Astrocyte (in vitro differentiated cells and primary cell): ENCODE results near the gene P4HA1. TPM values are rescaled to one million over a fixed set of nuclear protein-coding genes. Genes with fewer than 3 reads are reported as not detected.

Source experiments
- DNase-seq: peaks from one replicate; pipeline ENCODE4 v3.0.0-alpha.2; 2010; ENCODE audit warnings: low read depth
- FAIRE-seq: peaks from 2 replicates; lab custom pipeline; 2011; peaks lifted over from hg19 to GRCh38; lab: Jason Lieb, UNC
- H2AFZ ChIP-seq: 2 replicates; pipeline ENCODE4 v1.6.0; 2012; ENCODE audit warnings: low read depth, low read length, inconsistent platforms
- H3K27ac ChIP-seq: 2 replicates; pipeline ENCODE4 v1.5.1; 2011; ENCODE audit warnings: low read depth, low read length, inconsistent platforms
- H3K27me3 ChIP-seq: 2 replicates; pipeline ENCODE4 v1.6.0; 2011; ENCODE audit warnings: low read length, inconsistent platforms; ENCODE audit not compliant: insufficient read depth
- H3K36me3 ChIP-seq: 2 replicates; pipeline ENCODE4 v1.5.1; 2011; ENCODE audit warnings: low read length, inconsistent platforms; ENCODE audit not compliant: insufficient read depth
- H3K4me1 ChIP-seq: 2 replicates; pipeline ENCODE4 v1.5.1; 2011; ENCODE audit warnings: low read length, inconsistent platforms; ENCODE audit not compliant: insufficient read depth
- H3K4me2 ChIP-seq: 2 replicates; pipeline ENCODE4 v1.6.0; 2012; ENCODE audit warnings: low read length, inconsistent platforms
- H3K4me3 ChIP-seq: 2 replicates; pipeline ENCODE4 v1.5.1; 2011; ENCODE audit warnings: low read depth, mild to moderate bottlenecking, low read length, inconsistent platforms; ENCODE audit not compliant: insufficient read depth
- H3K79me2 ChIP-seq: 2 replicates; pipeline ENCODE4 v1.6.0; 2012; ENCODE audit warnings: mild to moderate bottlenecking, low read length, inconsistent platforms; ENCODE audit not compliant: insufficient read depth
- H3K9ac ChIP-seq: 2 replicates; pipeline ENCODE4 v1.6.0; 2012; ENCODE audit warnings: mild to moderate bottlenecking, low read length, inconsistent platforms
- H3K9me3 ChIP-seq: 2 replicates; pipeline ENCODE4 v1.5.1; 2012; ENCODE audit warnings: low read depth, mild to moderate bottlenecking, low read length, inconsistent platforms; ENCODE audit not compliant: insufficient read depth
- H4K20me1 ChIP-seq: 2 replicates; pipeline ENCODE4 v1.6.0; 2012; ENCODE audit warnings: low read length, inconsistent platforms; ENCODE audit not compliant: insufficient read depth
- H3K27ac Mint-ChIP-seq: one replicate; pipeline ENCODE4 v1.8.0; 2021; ENCODE audit warnings: mild to moderate bottlenecking, mixed read lengths; ENCODE audit not compliant: unreplicated experiment
- H3K27me3 Mint-ChIP-seq: one replicate; pipeline ENCODE4 v1.8.0; 2021; ENCODE audit warnings: low read depth, mixed read lengths; ENCODE audit not compliant: unreplicated experiment
- H3K36me3 Mint-ChIP-seq: one replicate; pipeline ENCODE4 v1.8.0; 2021; ENCODE audit warnings: low read depth, mixed read lengths; ENCODE audit not compliant: unreplicated experiment
- H3K4me1 Mint-ChIP-seq: one replicate; pipeline ENCODE4 v1.8.0; 2021; ENCODE audit warnings: low read depth, mixed read lengths; ENCODE audit not compliant: unreplicated experiment
- H3K4me3 Mint-ChIP-seq: one replicate; pipeline ENCODE4 v1.8.0; 2021; ENCODE audit warnings: mild to moderate bottlenecking, moderate library complexity, mixed read lengths; ENCODE audit not compliant: unreplicated experiment
- H3K9me3 Mint-ChIP-seq: one replicate; pipeline ENCODE4 v1.8.0; 2021; ENCODE audit warnings: mild to moderate bottlenecking, mixed read lengths; ENCODE audit not compliant: unreplicated experiment
- EZH2 ChIP-seq: IDR thresholded peaks from 2 replicates; pipeline ENCODE4 v1.6.1; 2012; ENCODE audit warnings: mild to moderate bottlenecking, low read length, inconsistent platforms; ENCODE audit not compliant: insufficient read depth
- total RNA-seq: library from RNA; stranded (reverse); gene quantifications from 2 replicates; pipeline ENCODE4 v1.2.1, GENCODE V29; 2021
- TF ChIP-seq, protein P1 (sequence below): IDR thresholded peaks from 2 replicates; pipeline ENCODE4 v1.5.1; 2011; ENCODE audit warnings: low read depth, mild to moderate bottlenecking, inconsistent platforms, low read length, moderate library complexity; ENCODE audit not compliant: insufficient read depth

P4HA1 gene
- total RNA-seq, 1 donor from 2014 or later, result 244 TPM

DNA sequence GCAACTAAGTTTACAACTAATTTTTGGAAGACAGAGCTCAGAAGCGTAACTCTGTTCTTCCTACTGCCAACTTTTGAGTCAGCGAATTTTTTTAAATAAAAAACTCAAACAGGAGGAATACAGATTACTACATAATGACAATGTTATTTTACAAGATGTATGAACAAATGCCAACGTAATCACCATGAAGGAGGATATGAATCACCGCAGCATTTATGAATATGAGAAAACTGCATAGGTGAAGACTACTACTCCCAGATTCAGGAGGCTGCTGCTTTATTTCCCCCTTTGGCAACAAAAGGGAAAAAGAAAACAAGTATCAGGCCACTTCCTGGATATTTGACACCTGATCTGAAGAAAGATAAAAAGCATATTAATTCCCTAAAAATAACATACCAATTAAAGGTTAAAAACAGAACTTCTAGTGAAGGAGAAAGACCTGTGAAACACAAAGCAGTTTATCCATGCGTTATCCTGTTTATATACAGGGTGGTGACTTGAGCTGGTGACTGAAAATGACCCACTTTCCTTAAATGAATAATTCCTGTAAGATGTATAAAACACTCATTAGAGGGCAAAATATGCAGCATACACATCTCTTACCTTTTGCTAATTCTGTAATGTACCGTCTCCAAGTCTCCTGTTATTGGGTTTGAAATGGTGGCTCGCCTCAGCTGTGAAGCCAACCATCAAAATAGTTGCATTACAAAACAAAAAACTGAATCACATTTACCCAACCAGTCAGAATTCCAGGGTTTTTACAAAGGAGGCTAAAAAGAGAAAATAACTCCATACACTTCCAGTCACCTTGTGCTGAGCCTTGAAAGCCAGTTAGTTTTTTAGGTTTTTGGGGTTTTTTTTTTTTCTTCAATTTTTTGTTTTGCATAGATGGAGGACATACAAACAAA is 52.0 kb downstream of the P4HA1 start:
- H3K4me3 ChIP-seq, result no peak overlapping the region
- Mint-ChIP-seq H3K27ac (no peak overlapping the region), H3K4me1 (peaks cover 10% of the 10 kb centered on the region), H3K36me3 (peaks cover 10% of the 10 kb centered on the region), H3K9me3 (no peaks in the 10 kb centered on the region), H3K27me3 (no peaks in the 10 kb centered on the region), H3K4me3 (no peak overlapping the region)
- peak overlapping the region; percentile 41 for H3K9ac ChIP-seq
- H3K27me3 ChIP-seq, result no peaks in the 10 kb centered on the region
- peak; percentile 91 for DNase-seq
- peaks cover 21% of the 10 kb centered on the region for H3K4me1 ChIP-seq
- TF ChIP-seq, protein P1, sequence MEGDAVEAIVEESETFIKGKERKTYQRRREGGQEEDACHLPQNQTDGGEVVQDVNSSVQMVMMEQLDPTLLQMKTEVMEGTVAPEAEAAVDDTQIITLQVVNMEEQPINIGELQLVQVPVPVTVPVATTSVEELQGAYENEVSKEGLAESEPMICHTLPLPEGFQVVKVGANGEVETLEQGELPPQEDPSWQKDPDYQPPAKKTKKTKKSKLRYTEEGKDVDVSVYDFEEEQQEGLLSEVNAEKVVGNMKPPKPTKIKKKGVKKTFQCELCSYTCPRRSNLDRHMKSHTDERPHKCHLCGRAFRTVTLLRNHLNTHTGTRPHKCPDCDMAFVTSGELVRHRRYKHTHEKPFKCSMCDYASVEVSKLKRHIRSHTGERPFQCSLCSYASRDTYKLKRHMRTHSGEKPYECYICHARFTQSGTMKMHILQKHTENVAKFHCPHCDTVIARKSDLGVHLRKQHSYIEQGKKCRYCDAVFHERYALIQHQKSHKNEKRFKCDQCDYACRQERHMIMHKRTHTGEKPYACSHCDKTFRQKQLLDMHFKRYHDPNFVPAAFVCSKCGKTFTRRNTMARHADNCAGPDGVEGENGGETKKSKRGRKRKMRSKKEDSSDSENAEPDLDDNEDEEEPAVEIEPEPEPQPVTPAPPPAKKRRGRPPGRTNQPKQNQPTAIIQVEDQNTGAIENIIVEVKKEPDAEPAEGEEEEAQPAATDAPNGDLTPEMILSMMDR, result no peak
- TF ChIP-seq EZH2, result no peak
- H3K79me2 ChIP-seq, result no peaks in the 10 kb centered on the region
- no peaks in the 10 kb centered on the region for H4K20me1 ChIP-seq
- FAIRE-seq, result peak; percentile 9
- H2AFZ ChIP-seq, result no peak overlapping the region
- no peaks in the 10 kb centered on the region for H3K9me3 ChIP-seq
- H3K36me3 ChIP-seq, result peaks cover 4% of the 10 kb centered on the region
- H3K4me2 ChIP-seq, result peak overlapping the region; percentile 57
- peak overlapping the region; percentile 69 for H3K27ac ChIP-seq

DNA sequence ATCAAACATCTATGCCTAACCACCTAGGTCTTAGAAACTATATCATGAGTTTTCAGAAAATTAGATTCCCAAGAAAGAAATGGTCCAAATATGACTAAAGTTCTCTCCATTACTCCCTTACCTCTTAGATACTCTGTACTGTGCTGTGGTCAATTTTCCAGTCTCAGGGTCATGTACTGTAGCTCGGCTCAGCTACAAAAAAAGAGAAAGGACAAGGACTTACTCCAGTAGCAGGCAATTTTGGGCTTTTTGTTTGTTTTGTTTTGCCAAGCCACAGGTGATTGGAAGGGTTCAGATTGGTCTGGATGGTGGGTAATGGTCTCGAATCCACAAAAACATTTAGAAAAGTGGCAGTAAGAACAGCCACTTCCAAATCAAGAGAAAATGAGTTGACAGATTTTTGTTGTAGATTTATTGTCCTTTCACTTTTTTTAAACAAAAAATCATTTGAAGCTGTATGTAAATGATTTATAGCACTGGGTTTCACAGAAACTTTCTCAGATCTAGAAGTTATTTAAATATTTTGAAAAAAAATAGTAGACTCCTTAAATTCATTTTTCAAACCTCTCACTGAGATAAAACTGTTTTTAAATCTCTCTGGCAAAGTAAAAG is 52.8 kb downstream of the P4HA1 start:
- Histone ChIP-seq H3K9ac (peak overlapping the region; percentile 41), H3K36me3 (no peaks in the 10 kb centered on the region), H3K27me3 (no peaks in the 10 kb centered on the region), H3K4me1 (peaks cover 21% of the 10 kb centered on the region), H3K79me2 (no peaks in the 10 kb centered on the region), H3K4me3 (no peak overlapping the region), H2AFZ (no peak overlapping the region), H4K20me1 (no peaks in the 10 kb centered on the region), H3K4me2 (peak overlapping the region; percentile 57), H3K9me3 (no peaks in the 10 kb centered on the region), H3K27ac (peak overlapping the region; percentile 69)
- TF ChIP-seq EZH2, result no peak
- TF ChIP-seq, protein P1, result no peak
- H3K27me3 Mint-ChIP-seq, result no peaks in the 10 kb centered on the region
- no peak overlapping the region for H3K27ac Mint-ChIP-seq
- no peak overlapping the region for H3K4me3 Mint-ChIP-seq
- H3K4me1 Mint-ChIP-seq, result peaks cover 10% of the 10 kb centered on the region
- no peaks in the 10 kb centered on the region for H3K9me3 Mint-ChIP-seq
- FAIRE-seq (no peak), DNase-seq (peak; percentile 9)
- peaks cover 10% of the 10 kb centered on the region for H3K36me3 Mint-ChIP-seq
